GM12878 (cell line): ENCODE data around the gene MTA3. TPM values are rescaled to one million over a fixed set of nuclear protein-coding genes. Genes with fewer than 3 reads are reported as not detected.

Experiments
- ATAC-seq: fragments of 200-7000 bp; cut with Tn5 transposase; 3 replicates; pipeline ENCODE4 v1.9.1; 2020; ENCODE audit warnings: mild to moderate bottlenecking, moderate library complexity
- BruUV-seq: library from RNA; stranded (reverse); fragments of 400-500 nt; replicated peaks from 2 replicates; lab custom pipeline; 2021; lab: Mats Ljungman, UMichigan
- CTCF ChIA-PET: fragments of 300-600 bp; sonication (Branson Sonifier 250); formaldehyde crosslinking; extraction: SDS; loops from one replicate; lab custom pipeline; 2021; ENCODE audit warnings: inconsistent platforms; lab: Yijun Ruan, JAX
- POLR2A ChIA-PET: fragments of 350-600 bp; formaldehyde crosslinking; extraction: SDS; loops from one replicate; lab custom pipeline; 2021; ENCODE audit warnings: inconsistent platforms; lab: Charles Lee
- RAD21 ChIA-PET: fragments of 300-600 bp; sonication (Branson Sonifier 250); formaldehyde crosslinking; loops from one replicate; lab custom pipeline; 2023; ENCODE audit warnings: antibody characterized with exemption; ENCODE audit not compliant: unreplicated experiment; lab: Charles Lee
- SMC1A ChIA-PET: fragments of 300-600 bp; sonication (Branson Sonifier 250); formaldehyde crosslinking; loops from one replicate; lab custom pipeline; 2023; ENCODE audit not compliant: unreplicated experiment, uncharacterized antibody; lab: Charles Lee
- DNase-seq: peaks from one replicate; pipeline ENCODE4 v3.0.0-alpha.2; 2011; ENCODE audit warnings: low read depth, low spot score
- FAIRE-seq: peaks from 3 replicates; lab custom pipeline; 2011; peaks lifted over from hg19 to GRCh38; lab: Jason Lieb, UNC
- H2AFZ ChIP-seq: 2 replicates; pipeline ENCODE4 v1.6.0; 2011; ENCODE audit warnings: low read depth, low read length, control low read depth; ENCODE audit not compliant: control insufficient read depth
- H3K27ac ChIP-seq: 2 replicates; pipeline ENCODE4 v1.5.1; 2011; ENCODE audit warnings: control low read depth; ENCODE audit not compliant: control insufficient read depth, insufficient read depth
- H3K27me3 ChIP-seq, 2 experiments: replicated peaks in 1 of 2; 2 replicates each; pipeline versions ENCODE4 v1.6.0 to v1.6.1; 2011; ENCODE audit warnings: low read length in 1 of 2; ENCODE audit not compliant: control insufficient read depth in 2 of 2, insufficient read depth in 2 of 2
- H3K36me3 ChIP-seq, 2 experiments: 2 replicates each; pipeline ENCODE4 v1.5.1; 2011; ENCODE audit warnings: low read length in 1 of 2; ENCODE audit not compliant: control insufficient read depth in 2 of 2, insufficient read depth in 2 of 2
- H3K4me1 ChIP-seq: 2 replicates; pipeline ENCODE4 v1.6.1; 2011; ENCODE audit warnings: mild to moderate bottlenecking, low read length, moderate library complexity, mixed read lengths; ENCODE audit not compliant: control insufficient read depth, insufficient read depth
- H3K4me2 ChIP-seq: 2 replicates; pipeline ENCODE4 v1.6.0; 2011; ENCODE audit warnings: control low read depth; ENCODE audit not compliant: control insufficient read depth, insufficient read depth
- H3K4me3 ChIP-seq: fragments of 200-600 bp; sonication (generic); 2 replicates; pipeline ENCODE4 v1.5.1; 2016
- H3K79me2 ChIP-seq: 2 replicates; pipeline ENCODE4 v1.6.0; 2011; ENCODE audit warnings: low read length; ENCODE audit not compliant: control insufficient read depth, insufficient read depth
- H3K9ac ChIP-seq: 2 replicates; pipeline ENCODE4 v1.8.0; 2011; ENCODE audit warnings: low read length, control low read depth, mixed read lengths; ENCODE audit not compliant: control insufficient read depth, insufficient read depth
- H3K9me3 ChIP-seq: replicated peaks from 3 replicates; pipeline ENCODE4 v1.5.1; 2011; ENCODE audit warnings: mild to moderate bottlenecking, low read length; ENCODE audit not compliant: control insufficient read depth, insufficient read depth
- H4K20me1 ChIP-seq: 2 replicates; pipeline ENCODE4 v1.6.0; 2011; ENCODE audit not compliant: control insufficient read depth, insufficient read depth
- BCL11A ChIP-seq: IDR thresholded peaks from 2 replicates; pipeline ENCODE4 v1.6.1; 2011; ENCODE audit warnings: low read depth, low read length
- CHD1 ChIP-seq: IDR thresholded peaks from 2 replicates; pipeline ENCODE4 v1.6.1; 2012; ENCODE audit warnings: low read depth, low read length, improper control_type of control experiment
- CREB1 ChIP-seq: IDR thresholded peaks from 2 replicates; pipeline ENCODE4 v1.6.1; 2012; ENCODE audit warnings: low read depth, mild to moderate bottlenecking, inconsistent platforms
- ESRRA ChIP-seq: IDR thresholded peaks from 2 replicates; pipeline ENCODE4 v1.6.1; 2012; ENCODE audit warnings: mild to moderate bottlenecking, low read length, improper control_type of control experiment
- HCFC1 ChIP-seq: fragments of 150-350 bp; IDR thresholded peaks from 2 replicates; pipeline ENCODE4 v1.6.1; 2014; ENCODE audit warnings: low read length
- MYB ChIP-seq: fragments of 150-350 bp; IDR thresholded peaks from 2 replicates; pipeline ENCODE4 v1.6.1; 2014; ENCODE audit warnings: mild to moderate bottlenecking, low read depth, low read length, borderline replicate concordance
- NFXL1 ChIP-seq: fragments of 450-650 bp; IDR thresholded peaks from 2 replicates; pipeline ENCODE4 v1.6.1; 2017; ENCODE audit warnings: antibody characterized with exemption, mild to moderate bottlenecking, borderline replicate concordance
- RCOR1 ChIP-seq: conservative IDR thresholded peaks from 2 replicates; pipeline ENCODE4 v1.6.1; 2012; ENCODE audit warnings: low read depth, low read length, improper control_type of control experiment
- SUPT20H ChIP-seq: IDR thresholded peaks from 2 replicates; pipeline ENCODE4 v1.6.1; 2011; ENCODE audit warnings: low read depth, mild to moderate bottlenecking, low read length, moderate library complexity, borderline replicate concordance; ENCODE audit not compliant: control insufficient read depth
- WRNIP1 ChIP-seq: IDR thresholded peaks from 2 replicates; pipeline ENCODE4 v1.6.1; 2011; ENCODE audit warnings: low read depth, low read length, improper control_type of control experiment, borderline replicate concordance
- ZBED1 ChIP-seq: IDR thresholded peaks from 2 replicates; pipeline ENCODE4 v1.6.1; 2016; ENCODE audit warnings: borderline replicate concordance
- WGBS: methylation state at CpG from one replicate; pipeline ENCODE4 v1.1.6; 2016; ENCODE audit warnings: low lambda C conversion rate; ENCODE audit not compliant: insufficient replicate concordance, insufficient coverage; ENCODE audit errors: missing lambda C conversion rate; 5-methylcytosine and 5-hydroxymethylcytosine counted together
- in situ Hi-C: fragments of 300-500 bp; cut with MboI; formaldehyde crosslinking; loops from 9 replicates; pipeline ENCODE4 v1.14.3; 2018; ENCODE audit warnings: mixed read lengths
- intact Hi-C: fragments of 100-400 bp; cut with micrococcal nuclease; formaldehyde crosslinking; loops from one replicate; pipeline ENCODE4 v1.14.2; 2022; ENCODE audit not compliant: unreplicated experiment
- polyA plus RNA-seq, 11 experiments: library from polyadenylated mRNA; depleted of rRNA in 4 of 11; unstranded in 6 of 11; stranded (reverse) in 5 of 11; fragments of >200 nt; fragmentation: Nextera tagmentation in 4 of 11; fragmentation: Illumina TruSeq in 1 of 11; extraction: Ambion mirVana in 4 of 11; extraction: Trizol in 1 of 11; gene quantifications; 1 replicate in 1 of 11; 2 replicates in 10 of 11; pipeline versions ENCODE4 v1.2.1 to v1.2.3, GENCODE V29; 2011 to 2016; ENCODE audit warnings: inconsistent platforms in 2 of 11, missing spikeins in 2 of 11, low read depth in 1 of 11
- total RNA-seq, 4 experiments: library from RNA; depleted of rRNA in 3 of 4; stranded (reverse); fragments of >200 nt in 3 of 4; fragmentation: Illumina TruSeq in 1 of 4; extraction: Trizol in 1 of 4; gene quantifications; 2 replicates each; pipeline versions ENCODE4 v1.2.1 to v1.2.3, GENCODE V29; 2013 to 2021
- TF ChIP-seq, protein P1 (sequence below): fragments of 450-650 bp; IDR thresholded peaks from 2 replicates; pipeline ENCODE4 v1.6.1; 2017; ENCODE audit warnings: low read depth, mild to moderate bottlenecking, moderate library complexity
- TF ChIP-seq, protein P2 (sequence below): IDR thresholded peaks from 2 replicates; pipeline ENCODE4 v1.6.1; 2011; ENCODE audit warnings: borderline replicate concordance, low read depth, mild to moderate bottlenecking, moderate library complexity, low read length; ENCODE audit not compliant: insufficient read depth, poor library complexity, severe bottlenecking
- TF ChIP-seq, protein P3 (sequence below): fragments of 450-650 bp; IDR thresholded peaks from 2 replicates; pipeline ENCODE4 v1.6.1; 2017; ENCODE audit warnings: borderline replicate concordance
- TF ChIP-seq, protein P4 (sequence below): fragments of 450-650 bp; IDR thresholded peaks from 2 replicates; pipeline ENCODE4 v1.6.1; 2018; ENCODE audit warnings: mild to moderate bottlenecking, low read depth, moderate library complexity; ENCODE audit not compliant: partially characterized antibody

MTA3 gene
- total and polyA plus RNA-seq, 10 of the 15 experiments (the other 5 are each of a cell fraction or from before 2014, with no cell fraction given), result 17.6 to 45.5 (median 26.5) TPM

DNA sequence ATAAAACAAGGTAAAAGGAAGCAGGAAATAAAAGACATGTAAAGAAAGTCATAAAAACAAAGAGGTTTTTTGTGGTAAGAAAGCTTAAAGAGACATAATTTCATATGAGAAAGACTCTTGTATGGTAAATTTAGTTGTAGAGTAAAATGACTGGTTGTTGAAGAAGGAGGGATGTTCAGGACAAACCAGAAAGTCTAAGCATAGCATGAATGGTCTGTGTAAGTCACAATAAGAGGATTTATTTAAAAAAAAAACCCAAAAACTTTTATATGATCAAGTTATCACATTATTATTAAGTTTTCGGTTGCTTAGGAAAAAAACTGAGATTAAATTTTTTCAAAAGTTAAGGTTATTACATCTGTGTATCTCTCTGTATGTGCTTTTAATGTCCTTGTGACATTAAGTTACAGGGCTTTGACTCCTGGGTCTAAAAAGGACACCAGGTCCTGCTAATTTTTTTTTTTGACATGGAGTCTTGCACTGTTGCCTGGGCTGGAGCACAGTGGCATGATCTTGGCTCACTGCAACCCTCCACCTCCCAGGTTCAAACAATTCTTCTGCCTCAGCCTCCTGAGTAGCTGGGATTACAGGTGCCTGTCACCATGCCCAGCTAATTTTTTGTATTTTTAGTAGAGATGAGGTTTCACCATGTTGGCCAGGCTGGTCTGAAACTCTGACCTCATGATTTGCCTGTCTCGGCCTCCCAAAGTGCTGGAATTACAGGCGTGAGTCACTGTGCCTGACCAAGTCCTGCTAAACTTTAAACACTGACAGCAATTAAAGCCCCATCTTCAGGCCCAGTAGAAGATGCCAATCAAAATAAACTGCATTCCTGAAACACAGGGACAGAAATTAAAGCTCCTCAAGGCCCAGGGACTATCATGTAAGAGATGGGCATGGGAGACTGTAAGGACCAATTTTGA is 209.7 kb downstream of the MTA3 start (continued):
- TF ChIP-seq, protein P1, sequence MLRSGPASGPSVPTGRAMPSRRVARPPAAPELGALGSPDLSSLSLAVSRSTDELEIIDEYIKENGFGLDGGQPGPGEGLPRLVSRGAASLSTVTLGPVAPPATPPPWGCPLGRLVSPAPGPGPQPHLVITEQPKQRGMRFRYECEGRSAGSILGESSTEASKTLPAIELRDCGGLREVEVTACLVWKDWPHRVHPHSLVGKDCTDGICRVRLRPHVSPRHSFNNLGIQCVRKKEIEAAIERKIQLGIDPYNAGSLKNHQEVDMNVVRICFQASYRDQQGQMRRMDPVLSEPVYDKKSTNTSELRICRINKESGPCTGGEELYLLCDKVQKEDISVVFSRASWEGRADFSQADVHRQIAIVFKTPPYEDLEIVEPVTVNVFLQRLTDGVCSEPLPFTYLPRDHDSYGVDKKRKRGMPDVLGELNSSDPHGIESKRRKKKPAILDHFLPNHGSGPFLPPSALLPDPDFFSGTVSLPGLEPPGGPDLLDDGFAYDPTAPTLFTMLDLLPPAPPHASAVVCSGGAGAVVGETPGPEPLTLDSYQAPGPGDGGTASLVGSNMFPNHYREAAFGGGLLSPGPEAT, result no peak
- TF ChIP-seq MYB (no peak), RCOR1 (no peak), WRNIP1 (no peak), BCL11A (no peak), SUPT20H (no peak)
- TF ChIP-seq, all 136 proteins: peak for 0

DNA sequence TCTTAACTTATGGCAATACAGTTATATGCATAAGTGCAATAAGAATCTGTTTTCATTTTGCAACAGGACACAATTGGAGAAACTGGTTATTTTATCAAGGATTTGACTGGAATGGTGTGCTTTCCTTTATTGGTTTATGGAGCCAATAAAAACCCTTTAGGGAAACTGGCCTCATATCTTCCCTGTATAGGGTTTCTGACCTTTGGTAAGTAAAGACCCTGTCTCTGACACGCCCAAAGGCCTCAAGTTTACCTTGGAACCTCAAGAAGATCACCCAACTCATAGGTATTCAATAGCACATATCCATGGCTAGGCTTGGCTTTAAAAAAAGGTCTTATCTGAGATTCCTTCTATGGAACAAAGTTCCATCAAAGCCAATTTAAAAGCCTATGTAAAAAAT is 212.7 kb downstream of the MTA3 start:
- Histone ChIP-seq H3K4me1 (no peaks in the 10 kb centered on the region), H3K4me3 (no peak overlapping the region), H3K9ac (no peak overlapping the region), H3K36me3 (no peaks in the 10 kb centered on the region), H3K9me3 (peaks cover 1% of the 10 kb centered on the region; the same call in 2 of the 3 replicates), H3K27ac (no peak overlapping the region), H4K20me1 (no peaks in the 10 kb centered on the region), H2AFZ (no peak overlapping the region), H3K27me3 (no peaks in the 10 kb centered on the region), H3K4me2 (no peak overlapping the region), H3K79me2 (no peaks in the 10 kb centered on the region)
- 0% methylated on average over 1 of the region's 1 CpG for WGBS
- in situ Hi-C loops (no loop called here), intact Hi-C loops (no loop called here)
- POLR2A ChIA-PET, result no interaction called here
- DNase-seq, result no peak
- CTCF ChIA-PET, result no interaction called here
- BruUV-seq, result no TSS peak
- no peak for FAIRE-seq
- RAD21 ChIA-PET, result no interaction called here
- SMC1A ChIA-PET, result no interaction called here
- no peak for TF ChIP-seq ZBED1
- TF ChIP-seq, protein P2, sequence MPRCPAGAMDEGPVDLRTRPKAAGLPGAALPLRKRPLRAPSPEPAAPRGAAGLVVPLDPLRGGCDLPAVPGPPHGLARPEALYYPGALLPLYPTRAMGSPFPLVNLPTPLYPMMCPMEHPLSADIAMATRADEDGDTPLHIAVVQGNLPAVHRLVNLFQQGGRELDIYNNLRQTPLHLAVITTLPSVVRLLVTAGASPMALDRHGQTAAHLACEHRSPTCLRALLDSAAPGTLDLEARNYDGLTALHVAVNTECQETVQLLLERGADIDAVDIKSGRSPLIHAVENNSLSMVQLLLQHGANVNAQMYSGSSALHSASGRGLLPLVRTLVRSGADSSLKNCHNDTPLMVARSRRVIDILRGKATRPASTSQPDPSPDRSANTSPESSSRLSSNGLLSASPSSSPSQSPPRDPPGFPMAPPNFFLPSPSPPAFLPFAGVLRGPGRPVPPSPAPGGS, result no peak
- no peak for TF ChIP-seq NFXL1
- no peak for TF ChIP-seq HCFC1
- TF ChIP-seq MYB, result no peak
- no peak for TF ChIP-seq ESRRA
- no peak for TF ChIP-seq CHD1
- TF ChIP-seq, protein P3, sequence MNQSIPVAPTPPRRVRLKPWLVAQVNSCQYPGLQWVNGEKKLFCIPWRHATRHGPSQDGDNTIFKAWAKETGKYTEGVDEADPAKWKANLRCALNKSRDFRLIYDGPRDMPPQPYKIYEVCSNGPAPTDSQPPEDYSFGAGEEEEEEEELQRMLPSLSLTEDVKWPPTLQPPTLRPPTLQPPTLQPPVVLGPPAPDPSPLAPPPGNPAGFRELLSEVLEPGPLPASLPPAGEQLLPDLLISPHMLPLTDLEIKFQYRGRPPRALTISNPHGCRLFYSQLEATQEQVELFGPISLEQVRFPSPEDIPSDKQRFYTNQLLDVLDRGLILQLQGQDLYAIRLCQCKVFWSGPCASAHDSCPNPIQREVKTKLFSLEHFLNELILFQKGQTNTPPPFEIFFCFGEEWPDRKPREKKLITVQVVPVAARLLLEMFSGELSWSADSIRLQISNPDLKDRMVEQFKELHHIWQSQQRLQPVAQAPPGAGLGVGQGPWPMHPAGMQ, result no peak
- no peak for TF ChIP-seq CREB1
- TF ChIP-seq, protein P4, sequence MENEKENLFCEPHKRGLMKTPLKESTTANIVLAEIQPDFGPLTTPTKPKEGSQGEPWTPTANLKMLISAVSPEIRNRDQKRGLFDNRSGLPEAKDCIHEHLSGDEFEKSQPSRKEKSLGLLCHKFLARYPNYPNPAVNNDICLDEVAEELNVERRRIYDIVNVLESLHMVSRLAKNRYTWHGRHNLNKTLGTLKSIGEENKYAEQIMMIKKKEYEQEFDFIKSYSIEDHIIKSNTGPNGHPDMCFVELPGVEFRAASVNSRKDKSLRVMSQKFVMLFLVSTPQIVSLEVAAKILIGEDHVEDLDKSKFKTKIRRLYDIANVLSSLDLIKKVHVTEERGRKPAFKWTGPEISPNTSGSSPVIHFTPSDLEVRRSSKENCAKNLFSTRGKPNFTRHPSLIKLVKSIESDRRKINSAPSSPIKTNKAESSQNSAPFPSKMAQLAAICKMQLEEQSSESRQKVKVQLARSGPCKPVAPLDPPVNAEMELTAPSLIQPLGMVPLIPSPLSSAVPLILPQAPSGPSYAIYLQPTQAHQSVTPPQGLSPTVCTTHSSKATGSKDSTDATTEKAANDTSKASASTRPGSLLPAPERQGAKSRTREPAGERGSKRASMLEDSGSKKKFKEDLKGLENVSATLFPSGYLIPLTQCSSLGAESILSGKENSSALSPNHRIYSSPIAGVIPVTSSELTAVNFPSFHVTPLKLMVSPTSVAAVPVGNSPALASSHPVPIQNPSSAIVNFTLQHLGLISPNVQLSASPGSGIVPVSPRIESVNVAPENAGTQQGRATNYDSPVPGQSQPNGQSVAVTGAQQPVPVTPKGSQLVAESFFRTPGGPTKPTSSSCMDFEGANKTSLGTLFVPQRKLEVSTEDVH, result no peak
- ATAC-seq, result no peak
